PFSK-1 (cell line): ENCODE results near the gene NLRP4.

Source experiments
- POLR2AphosphoS5 ChIP-seq: IDR thresholded peaks from 2 replicates; pipeline ENCODE4 v1.6.1; 2012; ENCODE audit warnings: low read depth, mild to moderate bottlenecking, control low read depth, low read length, moderate library complexity
- REST ChIP-seq, 2 experiments: IDR thresholded peaks; 2 replicates each; pipeline versions ENCODE4 v1.6.1 to v1.8.0; 2011 to 2012; ENCODE audit warnings: low read depth in 2 of 2, low read length in 2 of 2, control low read depth in 1 of 2, inconsistent platforms in 1 of 2, mild to moderate bottlenecking in 1 of 2, moderate library complexity in 1 of 2; ENCODE audit not compliant: insufficient read depth in 1 of 2
- SIN3A ChIP-seq: IDR thresholded peaks from 2 replicates; pipeline ENCODE4 v1.6.1; 2012; ENCODE audit warnings: mild to moderate bottlenecking, low read length, moderate library complexity, borderline replicate concordance; ENCODE audit not compliant: insufficient read depth

- TF ChIP-seq POLR2AphosphoS5: no peak
- TF ChIP-seq REST (IDR thresholded peaks at IDR 0.05; ENCODE audit: insufficient read depth in 1 of 2, low read depth in 2 of 2, low read length in 2 of 2): no peak
- TF ChIP-seq SIN3A: no peak
Observed at GRCh38 chr19:55901369-55902079, 65.2 kb downstream of the NLRP4 start.
